K562 (cell line): ENCODE results near the gene ALG8. TPM values are rescaled to one million over a fixed set of nuclear protein-coding genes. Genes with fewer than 3 reads are reported as not detected.

Source experiments
- ARNT ChIP-seq, 2 experiments: fragments of 450-650 bp; IDR thresholded peaks; 2 replicates each; pipeline ENCODE4 v1.6.1; 2016; ENCODE audit warnings: mild to moderate bottlenecking in 1 of 2
- ATF3 ChIP-seq, 2 experiments: fragments of 450-650 bp in 1 of 2; sonication (generic) in 1 of 2; formaldehyde crosslinking in 1 of 2; IDR thresholded peaks in 1 of 2; conservative IDR thresholded peaks in 1 of 2; 2 replicates each; pipeline versions ENCODE4 v1.6.1 to v1.8.1; 2016 to 2023; ENCODE audit warnings: mild to moderate bottlenecking in 2 of 2, moderate library complexity in 2 of 2, inconsistent platforms in 1 of 2, missing genetic modification reagents in 1 of 2
- CEBPB ChIP-seq: fragments of 450-650 bp; IDR thresholded peaks from 2 replicates; pipeline ENCODE4 v1.6.1; 2016; ENCODE audit warnings: missing genetic modification characterization, missing compliant biosample characterization
- DPF2 ChIP-seq: fragments of 450-650 bp; IDR thresholded peaks from 2 replicates; pipeline ENCODE4 v1.6.1; 2016
- FOSL1 ChIP-seq: fragments of 200-800 bp; sonication (Bioruptor generic); conservative IDR thresholded peaks from 2 replicates; pipeline ENCODE4 v1.6.1; 2016; ENCODE audit warnings: missing genetic modification characterization, missing compliant biosample characterization
- HDAC2 ChIP-seq: fragments of 450-650 bp; IDR thresholded peaks from 2 replicates; pipeline ENCODE4 v1.6.1; 2016; ENCODE audit warnings: mild to moderate bottlenecking
- JUND ChIP-seq, 2 experiments: IDR thresholded peaks; 2 replicates in 1 of 2; 3 replicates in 1 of 2; pipeline ENCODE4 v1.6.1; 2011; ENCODE audit warnings: borderline replicate concordance in 2 of 2, low read depth in 2 of 2, low read length in 2 of 2, improper control_type of control experiment in 1 of 2, missing biosample characterization in 1 of 2, missing genetic modification characterization in 1 of 2, missing genetic modification reagents in 1 of 2
- SMARCA4 ChIP-seq: fragments of 450-650 bp; IDR thresholded peaks from 2 replicates; pipeline ENCODE4 v1.6.1; 2016
- ZBTB17 ChIP-seq: fragments of 450-650 bp; formaldehyde crosslinking; IDR thresholded peaks from 2 replicates; pipeline ENCODE4 v1.4.0; 2020; ENCODE audit warnings: mild to moderate bottlenecking
- polyA plus RNA-seq, 8 experiments: library from polyadenylated mRNA; depleted of rRNA in 4 of 8; stranded (reverse) in 5 of 8; unstranded in 3 of 8; fragments of >200 nt; fragmentation: Nextera tagmentation in 2 of 8; fragmentation: Illumina TruSeq in 1 of 8; extraction: Ambion mirVana in 2 of 8; extraction: Trizol in 1 of 8; gene quantifications; 2 replicates each; pipeline versions ENCODE4 v1.2.1 to v1.2.3, GENCODE V29; 2011 to 2014; ENCODE audit warnings: inconsistent platforms in 1 of 8, missing spikeins in 1 of 8
- total RNA-seq, 7 experiments: library from RNA; depleted of rRNA in 6 of 7; stranded (reverse); fragments of >200 nt in 6 of 7; fragmentation: Illumina TruSeq in 2 of 7; extraction: Trizol in 2 of 7; gene quantifications; 2 replicates each; pipeline versions ENCODE4 v1.2.1 to v1.2.3, GENCODE V29; 2011 to 2021; ENCODE audit warnings: low replicate concordance in 1 of 7
- TF ChIP-seq, protein P1 (sequence below): fragments of 150-350 bp; conservative IDR thresholded peaks from 2 replicates; pipeline ENCODE4 v1.6.1; 2014; ENCODE audit warnings: low read length

ALG8 gene
- total and polyA plus RNA-seq, 9 of the 15 experiments (the other 6 are each of a cell fraction or from before 2014, with no cell fraction given) = 59.3 to 189 (median 106) TPM

DNA sequence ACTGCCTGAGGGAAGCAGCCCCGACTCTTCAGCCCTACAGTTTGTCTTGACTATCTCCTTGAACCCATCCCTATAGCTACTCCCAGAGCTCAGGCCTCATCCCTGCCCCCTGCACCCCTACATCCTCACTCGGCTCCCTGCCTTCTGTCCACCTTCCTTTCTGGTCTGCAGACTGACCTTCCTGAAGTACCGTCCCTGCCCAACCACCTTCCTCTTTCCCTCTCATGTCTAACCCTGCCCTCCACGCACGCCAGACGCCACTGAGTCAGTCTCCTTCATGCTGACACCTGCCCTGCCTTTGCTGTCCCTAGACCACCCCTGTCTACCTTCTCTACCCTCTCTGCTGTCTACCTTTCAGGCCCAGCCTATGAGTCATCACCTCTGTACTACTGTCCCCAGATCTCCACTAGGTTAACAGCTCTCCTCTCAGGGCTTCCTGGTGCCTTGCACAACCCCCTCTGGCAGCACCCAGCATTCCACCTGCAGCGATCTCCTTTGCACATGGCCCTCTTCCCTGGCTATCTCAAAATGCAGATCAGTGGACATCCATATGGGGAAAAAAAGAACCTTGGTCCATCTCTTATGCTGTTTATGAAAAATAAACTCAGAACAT lies 40.1 kb upstream of the ALG8 start (continued):
- TF ChIP-seq, protein P1, sequence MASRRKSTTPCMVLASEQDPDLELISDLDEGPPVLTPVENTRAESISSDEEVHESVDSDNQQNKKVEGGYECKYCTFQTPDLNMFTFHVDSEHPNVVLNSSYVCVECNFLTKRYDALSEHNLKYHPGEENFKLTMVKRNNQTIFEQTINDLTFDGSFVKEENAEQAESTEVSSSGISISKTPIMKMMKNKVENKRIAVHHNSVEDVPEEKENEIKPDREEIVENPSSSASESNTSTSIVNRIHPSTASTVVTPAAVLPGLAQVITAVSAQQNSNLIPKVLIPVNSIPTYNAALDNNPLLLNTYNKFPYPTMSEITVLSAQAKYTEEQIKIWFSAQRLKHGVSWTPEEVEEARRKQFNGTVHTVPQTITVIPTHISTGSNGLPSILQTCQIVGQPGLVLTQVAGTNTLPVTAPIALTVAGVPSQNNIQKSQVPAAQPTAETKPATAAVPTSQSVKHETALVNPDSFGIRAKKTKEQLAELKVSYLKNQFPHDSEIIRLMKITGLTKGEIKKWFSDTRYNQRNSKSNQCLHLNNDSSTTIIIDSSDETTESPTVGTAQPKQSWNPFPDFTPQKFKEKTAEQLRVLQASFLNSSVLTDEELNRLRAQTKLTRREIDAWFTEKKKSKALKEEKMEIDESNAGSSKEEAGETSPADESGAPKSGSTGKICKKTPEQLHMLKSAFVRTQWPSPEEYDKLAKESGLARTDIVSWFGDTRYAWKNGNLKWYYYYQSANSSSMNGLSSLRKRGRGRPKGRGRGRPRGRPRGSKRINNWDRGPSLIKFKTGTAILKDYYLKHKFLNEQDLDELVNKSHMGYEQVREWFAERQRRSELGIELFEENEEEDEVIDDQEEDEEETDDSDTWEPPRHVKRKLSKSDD = no peak
- TF ChIP-seq HDAC2 (no peak), ARNT (IDR thresholded peaks at IDR 0.05) (no peak), FOSL1 (tag) (peak; percentile 56), ATF3 (IDR thresholded peaks at IDR 0.05) (peak; percentile 86), ATF3 (CRISPR knock-in tag; conservative IDR thresholded peaks at IDR 0.05) (no peak), DPF2 (0 out of 2 replicates have a peak, but pooled peaks have one; percentile 25), ZBTB17 (CRISPR knock-in tag) (no peak), CEBPB (tag) (peak; percentile 50), SMARCA4 (0 out of 2 replicates have a peak, but pooled peaks have one; percentile 27), JUND (IDR thresholded peaks at IDR 0.05; ENCODE audit: borderline replicate concordance, low read depth, low read length) (peak; percentile 68), JUND (tag; IDR thresholded peaks at IDR 0.05; ENCODE audit: borderline replicate concordance, low read depth, low read length) (peak; percentile 54; the same call in 1 of the 3 replicates)
